ENCODE results near the gene INPP4B.

Gene INPP4B

GRCh38 chr4:142353149-142353738 is 492.9 kb downstream of the INPP4B start:
- Histone ChIP-seq H3K36me3 (ENCODE audit: insufficient read depth, low read length) (no peaks in the 10 kb centered on the region), H3K4me1 (ENCODE audit: insufficient read depth, low read length, severe bottlenecking) (no peaks in the 10 kb centered on the region), H2AFZ (ENCODE audit: low read length) (no peak overlapping the region), H3K9me2 (ENCODE audit: low read depth, low read length) (no peaks in the 10 kb centered on the region), H3K79me2 (ENCODE audit: insufficient read depth, low read length) (no peaks in the 10 kb centered on the region), H3K9ac (ENCODE audit: low read length) (no peak overlapping the region), H4K20me1 (ENCODE audit: insufficient read depth, low read length) (no peaks in the 10 kb centered on the region), H3K4me2 (ENCODE audit: low read length) (no peak overlapping the region), H3F3A (ENCODE audit: insufficient read depth, low read length) (no peaks in the 10 kb centered on the region), H3K27ac (ENCODE audit: low read depth, low read length, poor library complexity, severe bottlenecking) (no peak overlapping the region), H3K9me3 (ENCODE audit: low read length) (no peaks in the 10 kb centered on the region), H3K4me3 (ENCODE audit: low read depth, low read length, poor library complexity, severe bottlenecking) (no peak overlapping the region), H3K27me3 (ENCODE audit: insufficient read depth, low read length) (no peaks in the 10 kb centered on the region; the same call in 1 of the 2 replicates)
- no peak for TF ChIP-seq EZH2 (IDR thresholded peaks at IDR 0.05; ENCODE audit: borderline replicate concordance, low read length)
- TF ChIP-seq CTCF (IDR thresholded peaks at IDR 0.05; ENCODE audit: low read length) = peak; percentile 80

GRCh38 chr4:142352712-142353111 is 493.4 kb downstream of the INPP4B start:
- H3K9ac ChIP-seq (ENCODE audit: low read length) = no peak overlapping the region
- H3K27ac ChIP-seq (ENCODE audit: low read depth, low read length, poor library complexity, severe bottlenecking) = no peak overlapping the region
- no peaks in the 10 kb centered on the region for H3K9me3 ChIP-seq (ENCODE audit: low read length)
- no peaks in the 10 kb centered on the region; the same call in 1 of the 2 replicates for H3K27me3 ChIP-seq (ENCODE audit: insufficient read depth, low read length)
- TF ChIP-seq CTCF (IDR thresholded peaks at IDR 0.05; ENCODE audit: low read length) (no peak), EZH2 (IDR thresholded peaks at IDR 0.05; ENCODE audit: borderline replicate concordance, low read length) (no peak)
- H3K4me3 ChIP-seq (ENCODE audit: low read depth, low read length, poor library complexity, severe bottlenecking) = no peak overlapping the region
- H3K4me2 ChIP-seq (ENCODE audit: low read length) = no peak overlapping the region
- H3K9me2 ChIP-seq (ENCODE audit: low read depth, low read length) = no peaks in the 10 kb centered on the region
- no peaks in the 10 kb centered on the region for H3K4me1 ChIP-seq (ENCODE audit: insufficient read depth, low read length, severe bottlenecking)
- no peaks in the 10 kb centered on the region for H4K20me1 ChIP-seq (ENCODE audit: insufficient read depth, low read length)
- no peaks in the 10 kb centered on the region for H3K36me3 ChIP-seq (ENCODE audit: insufficient read depth, low read length)
- H2AFZ ChIP-seq (ENCODE audit: low read length) = no peak overlapping the region
- no peaks in the 10 kb centered on the region for H3K79me2 ChIP-seq (ENCODE audit: insufficient read depth, low read length)
- no peaks in the 10 kb centered on the region for H3F3A ChIP-seq (ENCODE audit: insufficient read depth, low read length)

GRCh38 chr4:142351958-142352357 is 494.1 kb downstream of the INPP4B start:
- no peaks in the 10 kb centered on the region for H3K36me3 ChIP-seq (ENCODE audit: insufficient read depth, low read length)
- no peaks in the 10 kb centered on the region for H3F3A ChIP-seq (ENCODE audit: insufficient read depth, low read length)
- no peaks in the 10 kb centered on the region for H3K4me1 ChIP-seq (ENCODE audit: insufficient read depth, low read length, severe bottlenecking)
- H3K4me3 ChIP-seq (ENCODE audit: low read depth, low read length, poor library complexity, severe bottlenecking) = no peak overlapping the region
- no peak overlapping the region for H3K4me2 ChIP-seq (ENCODE audit: low read length)
- no peaks in the 10 kb centered on the region for H3K9me2 ChIP-seq (ENCODE audit: low read depth, low read length)
- no peaks in the 10 kb centered on the region for H4K20me1 ChIP-seq (ENCODE audit: insufficient read depth, low read length)
- no peak overlapping the region for H3K9ac ChIP-seq (ENCODE audit: low read length)
- H2AFZ ChIP-seq (ENCODE audit: low read length) = no peak overlapping the region
- TF ChIP-seq CTCF (IDR thresholded peaks at IDR 0.05; ENCODE audit: low read length) = no peak
- TF ChIP-seq EZH2 (IDR thresholded peaks at IDR 0.05; ENCODE audit: borderline replicate concordance, low read length) = no peak
- no peaks in the 10 kb centered on the region; the same call in 1 of the 2 replicates for H3K27me3 ChIP-seq (ENCODE audit: insufficient read depth, low read length)
- no peaks in the 10 kb centered on the region for H3K79me2 ChIP-seq (ENCODE audit: insufficient read depth, low read length)
- no peak overlapping the region for H3K27ac ChIP-seq (ENCODE audit: low read depth, low read length, poor library complexity, severe bottlenecking)
- no peaks in the 10 kb centered on the region for H3K9me3 ChIP-seq (ENCODE audit: low read length)
